NCI-H1417 treated with DMSO at 0.1 percent for 48 hours (cell line): ENCODE measurements around the gene NDUFAF3.

Source experiments
- DNase-seq: peaks from one replicate; lab custom pipeline; 2025; lab: John Stamatoyannopoulos, UW

The NDUFAF3 gene

DNA sequence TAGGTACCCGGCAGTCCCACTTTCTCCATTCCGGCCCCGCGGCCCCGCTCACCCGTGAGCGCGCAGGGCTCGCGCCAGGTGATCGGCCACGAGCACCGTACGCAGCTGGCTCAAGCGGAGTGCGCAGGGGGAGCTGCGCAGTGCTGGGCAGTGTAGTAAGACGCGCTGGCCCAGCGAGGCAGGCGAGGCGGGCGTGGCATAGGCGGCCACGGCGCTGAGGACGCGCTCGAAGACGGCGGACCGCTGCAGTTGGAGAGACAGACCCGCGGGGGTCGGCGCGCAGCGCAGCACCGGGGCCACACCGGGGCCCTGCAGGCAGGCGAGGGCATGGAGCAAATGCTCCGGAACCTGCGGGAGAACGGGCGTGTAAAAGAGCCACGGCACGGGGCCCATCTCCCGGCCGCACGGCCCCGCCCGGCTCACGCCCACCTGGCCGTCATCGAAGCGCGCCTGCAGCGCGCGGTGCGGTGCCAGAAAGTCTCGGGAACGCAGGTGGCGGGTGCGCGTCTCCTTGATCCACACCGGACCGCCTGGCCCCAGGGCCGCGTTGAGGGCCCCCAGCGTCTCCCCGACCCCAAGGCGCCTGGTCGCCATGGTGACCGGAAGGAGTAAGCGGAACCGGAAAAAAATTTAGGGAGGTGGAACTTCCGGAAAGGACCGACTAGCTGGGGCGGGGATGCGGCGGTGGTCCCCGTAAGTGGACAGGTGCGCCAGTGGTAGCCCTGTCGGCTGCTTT, 3.8 kb upstream of the NDUFAF3 start, which contains the start of gene DALRD3:
Gene DALRD3, minus strand, starts transcription at position 610 of the 736 bp plus-strand sequence. Its CDS starts 16 bp downstream, at position 594.
- no peak for DNase-seq

DNA sequence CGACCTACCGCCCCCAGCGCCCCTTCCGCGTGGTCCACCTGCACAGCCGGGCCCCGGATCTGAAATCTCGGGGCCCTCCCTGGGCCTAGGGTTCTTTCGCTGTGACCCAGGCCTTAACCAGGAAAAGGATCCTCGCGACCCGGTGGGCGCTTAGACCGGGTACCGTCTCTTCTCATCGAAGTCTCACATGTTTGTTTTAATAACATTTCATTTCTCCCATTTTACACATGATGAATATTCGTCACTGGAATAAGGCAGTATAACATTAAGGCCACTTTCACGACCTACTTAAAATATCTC, 3.3 kb upstream of the NDUFAF3 start:
- DNase-seq = no peak

DNA sequence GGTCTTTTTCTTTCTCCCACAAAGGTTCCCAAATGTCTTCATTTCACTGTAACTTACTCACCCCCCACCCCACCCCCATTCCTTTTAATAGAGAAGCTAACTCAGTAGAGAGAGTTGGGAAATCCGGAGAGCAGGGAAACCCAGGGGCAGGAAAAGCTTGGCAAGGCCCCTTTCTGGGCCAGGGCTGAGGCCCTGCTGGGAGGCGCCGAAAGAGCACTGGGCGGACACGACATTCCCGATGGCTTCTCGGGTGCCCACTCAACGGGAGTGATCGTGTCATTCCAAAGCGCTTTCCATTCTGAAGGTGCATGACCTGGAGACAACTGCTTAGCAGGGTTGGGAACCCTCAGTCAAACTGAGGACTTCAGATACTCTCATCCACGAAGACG, 2.0 kb upstream of the NDUFAF3 start:
- DNase-seq = no peak

DNA sequence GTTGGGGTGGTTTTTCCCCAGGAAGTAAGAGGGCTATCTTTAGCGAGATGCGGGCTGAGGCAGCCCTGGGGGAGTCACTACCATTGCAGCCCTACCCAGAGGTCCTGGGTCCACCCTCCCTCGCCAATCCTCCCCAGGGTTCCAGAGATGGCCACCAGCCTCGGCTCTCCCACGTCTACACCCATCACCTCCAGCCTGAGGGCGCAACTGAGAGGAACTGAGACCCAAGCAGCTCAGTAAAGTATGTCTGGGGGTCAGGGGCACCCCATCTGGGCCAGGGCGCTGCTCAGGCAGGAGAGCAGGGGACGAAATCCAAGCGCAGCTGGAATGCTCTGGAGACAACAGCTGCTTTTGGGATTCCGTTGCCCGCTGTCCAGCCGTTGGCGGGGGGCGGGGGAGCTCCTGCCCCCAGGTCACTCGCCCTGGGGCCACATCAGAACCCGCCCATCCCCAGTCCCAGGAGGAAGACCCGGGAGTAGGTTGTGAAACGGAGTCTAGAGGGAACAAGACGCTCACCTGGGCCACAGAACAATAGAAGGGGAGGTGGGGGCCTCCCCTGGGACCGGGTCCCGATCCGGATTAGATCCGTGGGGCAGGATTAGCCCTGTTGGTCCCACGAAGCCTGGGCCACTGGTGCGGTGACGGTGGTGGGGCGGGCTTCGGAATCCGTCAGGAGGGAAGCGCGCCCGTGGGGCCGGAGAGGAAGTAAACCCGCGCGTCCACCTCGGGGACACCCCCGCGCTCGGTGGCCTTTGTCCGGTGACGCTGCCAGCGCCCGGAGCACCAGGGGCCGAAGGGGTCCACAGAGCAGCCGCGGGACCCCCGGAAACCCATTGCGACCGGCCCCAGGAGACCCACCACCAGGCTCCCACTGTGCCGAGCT, 1.4 kb upstream of the NDUFAF3 start:
- DNase-seq = no peak

DNA sequence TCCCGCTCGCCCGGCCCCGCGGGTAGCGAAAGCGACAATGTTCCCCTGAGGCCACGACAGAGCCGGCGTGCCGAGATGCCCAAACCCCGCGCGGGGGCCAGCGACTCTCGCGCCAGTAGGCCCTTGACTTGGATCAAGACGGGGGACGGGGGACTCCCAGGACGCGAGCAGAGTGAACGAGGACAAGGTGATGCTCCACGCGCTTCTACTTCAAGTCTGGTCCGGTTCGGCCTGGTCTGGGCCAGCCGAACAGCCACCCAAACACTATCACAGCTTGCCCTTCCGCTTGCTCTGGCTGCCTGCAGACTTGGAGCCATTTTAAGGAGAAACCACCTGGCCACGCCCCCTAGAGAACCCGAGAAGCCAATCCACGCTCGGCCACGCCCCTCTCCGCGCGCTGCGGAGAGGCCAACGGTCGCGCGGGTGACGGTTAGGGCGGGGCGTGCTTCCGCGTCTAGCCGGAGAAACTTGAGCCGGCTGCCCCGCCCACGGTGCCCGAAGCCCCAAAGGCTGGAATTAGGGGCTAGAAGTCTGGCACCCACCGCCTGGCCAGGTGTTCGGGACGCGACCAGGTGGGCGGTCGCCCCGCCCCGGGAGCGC, 608 bp upstream of the NDUFAF3 start:
- peak; percentile 90 for DNase-seq

DNA sequence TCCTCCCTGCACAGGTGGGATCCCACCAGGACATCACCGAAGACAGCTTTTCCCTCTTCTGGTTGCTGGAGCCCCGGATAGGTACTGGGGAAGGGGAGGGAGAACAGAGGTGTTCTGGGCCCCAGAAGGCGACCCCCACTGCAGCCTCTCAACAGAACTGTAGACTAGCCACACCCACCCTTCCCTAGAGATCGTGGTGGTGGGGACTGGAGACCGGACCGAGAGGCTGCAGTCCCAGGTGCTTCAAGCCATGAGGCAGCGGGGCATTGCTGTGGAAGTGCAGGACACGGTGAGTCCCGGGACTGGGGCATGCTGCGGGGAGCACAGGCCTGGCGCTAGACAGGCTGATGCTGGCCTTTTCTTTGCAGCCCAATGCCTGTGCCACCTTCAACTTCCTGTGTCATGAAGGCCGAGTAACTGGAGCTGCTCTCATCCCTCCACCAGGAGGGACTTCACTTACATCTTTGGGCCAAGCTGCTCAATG, 809 bp downstream of the NDUFAF3 start:
- DNase-seq = no peak

DNA sequence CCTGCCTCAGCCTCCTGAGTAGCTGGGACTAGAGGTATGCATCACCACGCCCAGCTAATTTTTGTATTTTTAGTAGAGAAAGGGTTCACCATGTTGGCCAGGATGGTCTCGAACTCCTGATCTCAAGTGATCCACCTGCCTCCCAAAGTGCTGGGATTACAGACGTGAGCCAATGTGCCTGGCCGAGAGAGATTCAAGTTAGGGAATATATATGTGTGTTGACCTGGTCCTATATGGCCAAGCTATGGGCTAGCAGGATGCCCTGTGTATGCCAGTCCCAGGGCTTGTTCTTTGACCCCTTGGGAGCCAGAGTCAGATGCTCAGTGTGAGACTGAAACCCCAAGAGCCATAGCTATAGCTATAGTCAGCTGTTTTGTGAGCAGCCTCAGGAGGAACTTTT, 1.9 kb downstream of the NDUFAF3 start:
- no peak for DNase-seq

DNA sequence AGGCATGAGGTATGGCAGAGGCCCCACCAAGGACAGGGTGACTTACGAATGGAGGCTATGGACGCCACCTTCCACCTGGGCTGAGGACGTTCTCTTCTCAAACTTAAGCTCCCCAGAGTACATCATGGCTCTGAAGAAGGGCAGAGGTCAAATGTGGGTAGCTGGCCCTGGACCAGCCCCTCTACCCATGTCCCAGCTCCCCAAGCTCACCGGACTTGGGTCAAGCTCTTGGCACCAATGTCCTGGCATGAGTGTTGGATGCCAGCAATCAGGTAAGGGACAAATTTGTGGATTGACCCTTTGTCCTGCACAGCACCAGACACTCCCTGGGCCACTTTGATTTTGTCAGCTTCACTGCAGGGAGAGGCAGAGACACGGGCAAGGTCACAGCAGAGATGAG, 2.5 kb downstream of the NDUFAF3 start:
- no peak for DNase-seq

DNA sequence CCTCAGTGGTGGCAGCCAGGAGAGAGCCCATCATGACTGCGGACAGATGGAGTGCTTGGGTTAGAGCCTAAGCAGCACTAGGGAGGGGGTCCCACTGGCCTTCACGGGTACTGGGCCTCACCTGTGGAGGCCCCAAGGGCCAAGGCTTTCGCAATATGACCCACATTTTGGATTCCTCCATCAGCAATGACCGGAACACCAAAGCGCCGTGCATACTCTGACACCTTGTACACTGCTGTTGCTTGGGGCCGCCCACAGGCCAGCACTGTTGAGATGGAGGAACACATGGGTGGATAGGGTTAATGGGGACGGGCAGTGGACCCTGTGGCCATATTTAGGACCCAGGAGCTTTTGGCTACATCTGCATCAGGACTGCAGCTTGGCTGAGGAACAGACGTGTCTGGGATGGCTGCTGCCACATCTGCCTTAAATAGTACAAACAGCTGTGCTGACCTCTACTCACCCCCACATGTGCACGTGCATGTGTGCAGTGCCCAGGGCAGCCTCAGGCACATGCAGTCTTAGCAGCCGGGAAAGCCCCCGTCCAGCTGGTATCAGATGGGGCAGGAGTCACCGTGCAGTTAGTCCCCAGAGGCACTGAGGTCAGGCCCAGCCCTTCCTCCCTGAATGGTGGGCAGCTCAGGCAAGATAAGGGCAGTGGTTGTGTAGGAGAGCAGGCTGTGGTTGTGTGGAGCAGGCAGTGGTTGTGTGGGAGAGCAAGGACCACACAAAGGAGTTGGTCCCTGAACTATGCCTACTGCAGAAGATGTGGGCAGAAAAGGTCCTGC, 3.3 kb downstream of the NDUFAF3 start:
- DNase-seq = no peak

DNA sequence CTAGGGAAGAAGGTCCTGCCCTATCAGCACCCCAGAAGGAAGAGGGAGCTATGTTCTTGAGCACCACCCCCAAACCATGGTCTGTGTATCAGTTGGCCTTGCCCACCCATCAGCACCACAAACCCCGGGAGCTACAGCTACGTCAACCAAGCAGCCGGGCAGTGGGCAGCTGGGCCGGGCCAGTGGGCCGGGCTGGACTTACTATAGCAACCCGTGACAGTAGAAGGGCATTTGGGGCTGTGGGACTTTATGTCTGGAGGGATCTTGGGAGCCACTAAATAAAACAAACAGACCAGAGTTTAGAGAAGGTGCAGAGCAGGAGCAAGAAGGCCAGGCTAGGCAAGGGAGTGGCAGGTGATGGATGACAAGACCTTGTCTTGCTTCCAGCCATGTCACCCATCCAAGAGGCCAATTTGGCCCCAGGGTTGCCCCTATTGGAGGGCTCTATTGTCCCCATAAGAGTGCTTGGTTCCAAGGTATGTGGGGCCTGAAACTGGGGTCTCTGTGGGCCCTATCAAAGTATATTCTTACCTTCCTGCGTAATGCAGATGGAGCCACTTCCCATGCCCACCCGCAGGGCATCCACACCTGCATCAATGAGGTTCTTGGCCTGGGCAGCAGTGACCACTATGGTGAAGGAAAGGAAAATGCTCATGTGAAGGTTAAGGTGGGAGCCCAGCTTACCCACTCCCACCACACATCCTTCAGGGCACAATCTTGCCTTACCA, 4.0 kb downstream of the NDUFAF3 start:
- DNase-seq = no peak

DNA sequence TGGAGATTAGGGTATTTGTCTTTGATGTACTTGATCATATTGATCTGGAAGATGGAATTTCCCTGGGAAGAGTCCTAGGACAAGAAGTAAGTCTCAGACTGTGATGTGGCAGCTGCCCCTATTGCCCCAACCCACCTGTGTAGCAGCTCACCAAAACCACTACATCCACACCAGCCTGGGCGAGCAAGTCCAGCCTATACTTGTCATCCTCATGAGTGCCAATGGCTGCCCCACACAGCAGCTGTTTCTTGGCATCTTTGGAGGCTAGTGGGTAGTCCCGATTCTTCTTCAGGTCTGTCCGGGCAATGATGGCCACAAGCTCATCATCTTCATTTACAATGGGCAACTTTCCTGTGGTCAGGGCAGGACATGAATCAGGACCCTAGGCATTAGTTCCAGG, 4.6 kb downstream of the NDUFAF3 start:
- no peak for DNase-seq

DNA sequence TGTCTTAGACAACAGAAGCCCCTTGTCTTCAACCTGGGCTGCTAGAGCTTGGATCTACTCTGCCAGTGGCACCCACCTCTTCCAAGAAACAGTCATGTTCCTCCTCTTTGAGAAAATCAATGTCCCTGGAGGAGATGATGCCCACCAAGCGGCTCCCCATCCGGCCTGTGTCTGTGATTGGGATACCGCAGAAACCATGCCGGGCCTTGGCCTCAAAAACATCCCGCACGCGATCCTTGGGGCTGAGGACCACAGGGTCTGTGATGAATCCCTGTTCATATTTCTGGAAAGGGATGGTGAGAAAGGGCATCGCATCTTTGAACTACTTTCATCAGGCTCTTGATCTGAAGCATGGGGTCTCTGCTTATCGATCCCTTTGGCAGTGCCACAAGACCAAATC, 5.7 kb downstream of the NDUFAF3 start:
- DNase-seq = no peak

DNA sequence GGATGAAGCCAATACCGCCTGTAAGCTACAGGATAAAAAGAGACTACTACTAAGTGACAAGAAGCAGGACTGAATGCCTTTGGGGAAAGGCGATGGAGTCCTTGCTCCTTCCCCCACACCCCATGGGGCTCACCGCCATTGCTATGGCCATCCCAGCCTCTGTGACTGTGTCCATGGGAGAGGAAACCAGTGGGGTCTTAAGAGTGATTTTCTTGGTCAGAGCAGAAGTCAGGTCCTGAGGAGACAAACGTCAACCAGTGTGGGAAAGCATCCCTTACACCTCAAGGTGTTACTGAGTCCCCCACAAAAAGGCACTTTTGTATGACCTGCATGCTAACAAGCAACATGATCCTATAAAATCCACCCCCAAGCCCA, 6.4 kb downstream of the NDUFAF3 start:
- no peak for DNase-seq

DNA sequence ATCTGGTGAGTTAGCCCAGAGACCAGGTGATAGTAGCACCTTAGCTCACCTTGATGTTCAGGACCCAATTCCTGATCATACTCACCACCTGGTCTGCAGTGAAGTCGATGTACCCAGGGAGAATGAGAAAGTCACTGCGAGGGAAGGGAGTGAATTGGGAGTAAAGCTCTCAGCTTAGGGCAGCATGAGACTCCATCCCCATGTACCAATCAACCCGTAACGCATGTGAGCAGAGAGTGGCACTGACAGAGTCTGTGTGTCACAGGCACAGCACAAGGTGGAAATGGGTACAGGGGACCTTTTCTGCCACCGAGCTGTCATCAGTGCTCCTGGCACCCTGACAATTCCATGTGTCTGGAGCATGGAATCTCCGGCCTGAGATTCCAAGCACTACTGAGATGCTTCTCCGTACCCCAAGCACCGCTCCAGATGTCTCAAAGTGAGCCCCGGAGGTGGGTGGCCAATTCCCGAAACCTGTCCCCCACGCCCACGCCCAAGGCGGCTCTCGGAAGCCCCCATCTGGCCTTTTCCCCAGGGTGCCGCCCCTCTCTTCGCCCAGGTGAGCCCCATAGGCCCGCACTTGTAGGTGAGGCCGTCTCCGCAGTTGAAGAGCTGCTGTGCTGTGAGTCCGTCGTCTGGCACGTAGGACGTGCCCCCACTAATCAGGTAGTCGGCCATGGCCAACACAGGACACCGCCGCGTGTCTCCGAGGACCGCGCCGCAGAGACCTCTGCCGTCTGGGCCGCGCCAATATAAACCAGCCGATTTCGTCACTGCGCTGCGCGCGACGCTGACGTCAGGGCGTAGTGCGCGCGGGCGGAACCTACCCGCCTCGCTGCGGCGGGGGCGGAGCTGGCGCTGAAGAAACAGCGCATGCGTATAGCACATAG, 7.0 kb downstream of the NDUFAF3 start, which contains the start of gene IMPDH2:
Gene IMPDH2, minus strand, starts transcription at position 726 of the 890 bp plus-strand sequence. Its CDS starts 48 bp downstream, at position 678.
- peak; percentile 31 for DNase-seq

DNA sequence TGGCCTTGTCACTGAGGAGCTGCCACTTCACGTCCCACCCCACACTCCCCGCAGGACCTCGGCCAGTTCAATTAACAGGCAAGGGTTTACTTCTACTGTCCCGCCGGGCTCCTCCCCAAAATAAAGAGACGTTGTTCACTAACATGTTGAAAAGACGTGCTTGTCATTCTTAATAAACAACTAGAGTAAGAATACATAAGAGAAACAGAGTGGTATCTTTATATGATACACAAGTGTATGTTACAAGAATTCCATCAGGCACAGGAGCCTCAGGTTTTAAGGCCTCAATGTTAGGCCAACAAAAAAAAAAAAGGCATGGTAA, 7.6 kb downstream of the NDUFAF3 start:
- DNase-seq = no peak

DNA sequence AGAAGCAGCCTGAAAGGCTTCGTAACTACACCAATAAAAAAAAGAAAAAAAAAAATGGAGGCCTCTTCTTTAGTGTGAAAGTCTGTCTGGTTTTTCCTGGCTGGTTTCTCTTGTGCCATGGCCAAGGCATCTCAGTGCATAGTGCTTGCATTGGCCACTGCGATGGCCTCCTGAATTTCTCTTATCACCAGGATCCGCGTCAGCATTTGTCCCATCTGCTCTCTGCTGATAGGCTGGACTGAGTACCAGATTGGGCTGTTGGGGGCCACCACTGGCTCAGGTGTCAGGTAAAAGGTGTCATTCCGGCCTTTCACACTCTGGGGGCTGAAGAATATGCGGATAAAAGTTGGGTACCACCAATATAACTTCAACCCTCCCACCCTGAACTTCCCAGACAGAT, 8.4 kb downstream of the NDUFAF3 start:
- DNase-seq = no peak

DNA sequence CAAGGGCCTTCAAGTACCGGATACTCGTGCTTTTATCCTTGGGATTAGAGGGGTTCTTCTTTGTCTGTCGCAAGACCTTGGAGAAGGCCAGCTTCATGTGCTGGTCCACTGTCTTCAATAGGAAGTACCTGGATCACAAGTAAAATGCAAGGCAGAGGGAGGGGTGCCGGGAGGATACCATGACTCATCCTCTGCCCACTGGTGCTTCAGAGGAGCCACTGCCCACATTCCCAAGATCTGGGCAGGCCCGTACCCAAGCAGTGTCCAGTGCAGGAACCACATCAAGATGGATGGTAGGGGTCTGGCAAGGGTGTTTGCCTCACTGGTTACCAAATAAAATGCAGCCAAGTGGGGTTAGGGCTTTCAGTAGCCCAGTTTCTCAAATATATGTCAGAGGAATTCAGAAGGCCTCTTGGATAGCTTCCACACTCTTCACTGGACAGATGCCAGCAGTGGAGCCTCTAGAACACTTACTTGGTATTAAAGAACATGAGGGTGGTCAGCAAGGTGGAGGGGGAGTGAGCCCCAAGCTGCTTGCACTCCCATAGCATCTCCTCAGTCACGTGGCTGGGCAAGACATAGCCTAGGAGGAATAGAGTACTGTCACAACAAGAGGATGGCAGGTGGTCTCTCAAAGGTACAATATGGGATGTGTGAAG, 10.9 kb downstream of the NDUFAF3 start:
- no peak for DNase-seq

DNA sequence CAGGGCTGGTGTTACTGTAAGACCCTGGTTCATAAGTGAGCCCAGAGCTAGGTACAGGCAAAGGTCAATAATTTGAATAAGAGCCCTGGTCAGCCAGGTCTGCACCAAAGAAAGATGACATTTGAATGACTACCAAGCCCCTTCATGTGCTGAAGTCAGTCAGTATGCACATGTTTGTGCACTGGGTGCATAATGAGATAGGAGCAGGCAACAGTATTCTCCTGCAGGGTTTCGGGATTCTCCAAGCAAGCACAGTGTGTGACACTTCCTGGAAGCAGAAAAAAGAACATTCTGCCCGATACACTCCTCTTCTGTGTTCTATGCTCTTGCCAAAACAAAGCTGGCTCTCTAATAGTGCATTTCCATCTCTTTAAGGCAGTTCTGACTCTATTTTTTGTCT, 12.7 kb downstream of the NDUFAF3 start:
- DNase-seq = no peak

DNA sequence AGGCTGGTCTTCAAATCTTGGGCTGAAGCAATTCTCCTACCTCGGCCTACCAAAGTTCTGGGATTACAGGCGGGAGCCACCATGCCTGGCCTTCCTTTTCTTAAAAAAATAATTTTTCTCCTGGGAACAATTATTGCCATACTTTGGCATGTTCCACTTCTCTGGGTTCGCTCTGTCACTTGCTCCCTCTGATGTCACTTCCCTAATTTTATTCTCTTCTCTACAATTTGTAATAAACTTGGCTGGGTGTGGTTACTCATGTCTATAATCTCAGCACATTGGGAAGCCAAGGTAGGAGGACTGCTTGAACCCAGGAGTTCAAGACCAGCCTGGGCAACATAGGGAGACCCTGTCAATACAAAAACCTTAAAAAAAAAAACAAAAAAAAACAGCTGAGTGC, 13.4 kb downstream of the NDUFAF3 start:
- DNase-seq = no peak

DNA sequence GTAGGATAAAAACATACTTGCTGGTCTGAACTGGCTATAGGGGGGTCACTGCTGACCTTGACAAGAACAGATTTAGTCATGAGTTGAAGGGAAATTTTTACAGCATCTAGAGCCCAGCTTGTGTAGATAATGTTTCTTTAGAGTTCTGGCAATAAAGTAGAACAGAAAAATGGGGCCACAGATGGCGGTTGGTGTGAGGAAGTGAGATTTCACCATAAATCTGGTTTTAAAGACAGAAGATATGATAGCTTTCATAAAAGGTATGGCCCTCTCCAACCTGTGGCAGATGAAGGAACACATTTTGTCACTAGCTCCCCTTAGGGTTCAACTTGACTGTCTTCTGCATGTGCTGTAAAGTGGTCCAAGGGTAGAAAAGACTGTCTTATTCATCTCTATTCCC, 31.6 kb downstream of the NDUFAF3 start:
- no peak for DNase-seq
